HL-60/S4 (cell line): ENCODE results near the gene PDE8B.

ENCODE experiments used
- in situ Hi-C: fragments of 300-500 bp; cut with MboI; formaldehyde crosslinking; loops from 2 replicates; pipeline ENCODE4 v1.14.3; 2022; ENCODE audit warnings: low sequenced_read_pairs

The PDE8B gene

GRCh38 chr5:77229887-77230286, 19.4 kb downstream of the PDE8B start:
- in situ Hi-C loops: no loop called here

GRCh38 chr5:77230727-77231470, 20.4 kb downstream of the PDE8B start:
- in situ Hi-C loops: no loop called here

GRCh38 chr5:77231471-77232138, 21.1 kb downstream of the PDE8B start:
- in situ Hi-C loops: no loop called here

- in situ Hi-C loops: no loop called here
Measured at GRCh38 chr5:77232574-77233358, 22.3 kb downstream of the PDE8B start.

GRCh38 chr5:77235846-77236721, 25.6 kb downstream of the PDE8B start:
- in situ Hi-C loops: no loop called here

- in situ Hi-C loops: no loop called here
Measured at GRCh38 chr5:77239126-77239741, 28.8 kb downstream of the PDE8B start.

GRCh38 chr5:77241444-77241843, 31.0 kb downstream of the PDE8B start:
- in situ Hi-C loops: no loop called here

- in situ Hi-C loops: no loop called here
Measured at GRCh38 chr5:77249475-77249874, 39.0 kb downstream of the PDE8B start.

GRCh38 chr5:77250021-77250420, 39.5 kb downstream of the PDE8B start:
- in situ Hi-C loops: no loop called here

- in situ Hi-C loops: no loop called here
Measured at GRCh38 chr5:77251921-77252320, 41.4 kb downstream of the PDE8B start.

- in situ Hi-C loops: no loop called here
Measured at GRCh38 chr5:77255617-77256016, 45.1 kb downstream of the PDE8B start.

GRCh38 chr5:77256406-77256805, 45.9 kb downstream of the PDE8B start:
- in situ Hi-C loops: no loop called here

GRCh38 chr5:77258652-77259051, 48.2 kb downstream of the PDE8B start:
- in situ Hi-C loops: no loop called here

- in situ Hi-C loops: no loop called here
Measured at GRCh38 chr5:77259476-77259875, 49.0 kb downstream of the PDE8B start.

- in situ Hi-C loops: no loop called here
Measured at GRCh38 chr5:77262697-77263096, 52.2 kb downstream of the PDE8B start.

GRCh38 chr5:77266291-77266690, 55.8 kb downstream of the PDE8B start:
- in situ Hi-C loops: no loop called here

- in situ Hi-C loops: no loop called here
Measured at GRCh38 chr5:77267496-77267895, 57.0 kb downstream of the PDE8B start.

- in situ Hi-C loops: no loop called here
Measured at GRCh38 chr5:77272206-77272605, 61.7 kb downstream of the PDE8B start.

- in situ Hi-C loops: no loop called here
Measured at GRCh38 chr5:77277759-77278158, 67.3 kb downstream of the PDE8B start.

- in situ Hi-C loops: no loop called here
Measured at GRCh38 chr5:77280036-77280435, 69.6 kb downstream of the PDE8B start.
